Measurements from ENCODE around the gene LRRC8D.
A peak's percentile ranks its signal among the peaks of the same experiment; 100 is the strongest.

LRRC8D gene

GRCh38 chr1:89812992-89813391 lies 7.8 kb upstream of the LRRC8D start:
- H3K27ac ChIP-seq, result peak overlapping the region in 9 of 11 experiments; percentile 2 to 98 (median 90); a peak in 15 of 22 replicates
- no peaks in the 10 kb centered on the region for H3K36me3 ChIP-seq
- H4K20me1 ChIP-seq, result no peaks in the 10 kb centered on the region
- peaks cover 0 to 12% (median 0%) of the 10 kb centered on the region in 11 experiments; a peak in 8 of 22 replicates for H3K9me3 ChIP-seq (replicated peaks in 1 of 11)
- no peaks in the 10 kb centered on the region for H3K27me3 ChIP-seq
- peak overlapping the region in 5 of 11 experiments; percentile 6 to 61 (median 42); a peak in 9 of 22 replicates for H3K9ac ChIP-seq
- no peak for TF ChIP-seq Cebpa-rat (IDR thresholded peaks at IDR 0.05)
- H3K4me2 ChIP-seq, result peak overlapping the region in 6 of 11 experiments; percentile 33 to 95 (median 70); a peak in 12 of 22 replicates
- no peak overlapping the region for H3K4me3 ChIP-seq
- peaks cover 8 to 88% (median 53%) of the 10 kb centered on the region in 10 experiments for H3K4me1 ChIP-seq

DNA sequence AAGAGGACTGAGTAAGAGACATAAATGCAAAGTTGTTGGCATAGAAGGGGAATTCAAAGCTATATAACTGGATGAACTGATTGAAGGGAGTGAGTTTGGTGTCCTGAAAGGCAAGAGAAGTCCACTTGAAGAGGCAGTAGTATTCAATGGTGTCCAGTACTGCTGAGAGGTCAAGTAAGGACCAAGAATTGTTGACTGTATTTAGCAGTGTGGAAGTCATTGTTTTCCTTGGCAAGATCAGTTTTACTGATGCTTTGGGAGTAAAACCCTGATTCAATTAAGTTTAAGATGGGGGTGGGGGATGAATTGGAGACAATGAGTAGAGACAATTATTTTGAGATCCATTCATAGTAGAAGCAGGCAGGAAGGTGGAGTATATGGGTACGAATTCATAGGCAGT lies 5.8 kb upstream of the LRRC8D start:
- Histone ChIP-seq H3K27ac (peak overlapping the region; percentile 51 to 98 (median 87)), H3K9me3 (replicated peaks in 1 of 11) (peaks cover 0 to 12% (median 0%) of the 10 kb centered on the region in 11 experiments; a peak in 8 of 22 replicates), H3K27me3 (no peaks in the 10 kb centered on the region), H3K4me1 (peaks cover 21 to 99% (median 71%) of the 10 kb centered on the region in 10 experiments), H4K20me1 (no peaks in the 10 kb centered on the region), H3K4me3 (no peak overlapping the region), H3K4me2 (peak overlapping the region; percentile 51 to 95 (median 72); a peak in 20 of 22 replicates), H3K36me3 (no peaks in the 10 kb centered on the region), H3K9ac (peak overlapping the region in 9 of 11 experiments; percentile 36 to 75 (median 69); a peak in 15 of 22 replicates)
- no peak for TF ChIP-seq Cebpa-rat (IDR thresholded peaks at IDR 0.05)

DNA sequence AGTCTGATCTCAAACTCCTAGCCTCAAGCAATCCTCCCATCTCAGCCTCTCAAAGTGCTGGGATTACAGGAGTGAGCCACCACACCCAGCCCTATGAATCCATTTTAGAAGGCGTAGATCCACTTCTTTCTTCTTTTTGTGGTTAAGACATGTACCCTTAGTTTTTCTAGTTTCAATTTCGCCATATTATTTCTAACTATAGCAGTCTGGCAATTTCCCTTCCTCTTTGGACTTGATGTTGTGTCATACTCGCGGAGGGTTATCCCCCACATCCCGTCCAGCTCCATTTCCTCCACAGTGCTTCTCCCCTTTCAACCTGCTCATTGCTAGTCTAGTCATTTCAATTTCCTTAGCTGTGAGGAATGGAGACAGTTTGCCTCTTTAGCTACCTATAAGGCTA lies 5.2 kb upstream of the LRRC8D start:
- peak overlapping the region in 2 of 10 experiments; percentile 12 to 26; a peak in 4 of 20 replicates for H3K4me3 ChIP-seq
- peak overlapping the region; percentile 64 to 98 (median 87) for H3K27ac ChIP-seq
- H4K20me1 ChIP-seq, result no peaks in the 10 kb centered on the region
- TF ChIP-seq Cebpa-rat (IDR thresholded peaks at IDR 0.05), result peak; percentile 60 to 97 (median 94); a peak in 20 of 22 replicates
- peaks cover 0 to 12% (median 0%) of the 10 kb centered on the region in 11 experiments; a peak in 8 of 22 replicates for H3K9me3 ChIP-seq (replicated peaks in 1 of 11)
- no peaks in the 10 kb centered on the region for H3K36me3 ChIP-seq
- peak overlapping the region; percentile 51 to 95 (median 72) for H3K4me2 ChIP-seq
- H3K4me1 ChIP-seq, result peaks cover 25 to 95% (median 71%) of the 10 kb centered on the region in 10 experiments
- H3K9ac ChIP-seq, result peak overlapping the region in 9 of 11 experiments; percentile 40 to 75 (median 69); a peak in 16 of 22 replicates
- H3K27me3 ChIP-seq, result no peaks in the 10 kb centered on the region

DNA sequence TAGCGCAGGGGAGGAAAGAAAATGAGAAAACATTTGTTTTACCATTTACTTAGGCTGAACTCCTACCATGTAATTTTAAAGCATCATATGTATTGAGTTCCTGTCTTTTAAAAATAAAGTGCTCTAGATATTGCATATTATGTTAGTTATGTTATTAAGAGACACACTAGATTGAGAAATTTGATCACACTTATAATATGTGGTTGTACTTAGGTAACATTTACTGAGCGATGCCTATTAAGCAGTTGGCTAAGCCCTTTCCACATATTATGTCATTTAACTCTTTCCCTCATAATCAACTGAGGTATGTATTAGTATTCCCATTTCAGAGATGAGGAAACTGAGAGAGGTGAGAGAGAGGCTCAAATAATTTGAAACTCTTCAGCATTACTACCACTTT lies 4.5 kb upstream of the LRRC8D start:
- Histone ChIP-seq H3K27ac (peak overlapping the region; percentile 64 to 98 (median 87); a peak in 21 of 22 replicates), H3K36me3 (no peaks in the 10 kb centered on the region), H3K9me3 (replicated peaks in 1 of 11) (peaks cover 0 to 12% (median 0%) of the 10 kb centered on the region in 11 experiments; a peak in 8 of 22 replicates), H3K9ac (peak overlapping the region in 6 of 11 experiments; percentile 40 to 75 (median 70); a peak in 10 of 22 replicates), H3K4me2 (peak overlapping the region in 8 of 11 experiments; percentile 69 to 95 (median 76); a peak in 13 of 22 replicates), H3K4me3 (no peak overlapping the region; a peak in 1 of 20 replicates), H3K4me1 (peaks cover 25 to 88% (median 71%) of the 10 kb centered on the region in 10 experiments), H4K20me1 (no peaks in the 10 kb centered on the region), H3K27me3 (no peaks in the 10 kb centered on the region)
- TF ChIP-seq Cebpa-rat (IDR thresholded peaks at IDR 0.05), result no peak

GRCh38 chr1:89821322-89822108 lies 683 bp downstream of the LRRC8D start:
- Histone ChIP-seq H3K4me3 (peak overlapping the region; percentile 72 to 94 (median 86)), H3K27ac (peak overlapping the region; percentile 85 to 99 (median 94)), H3K4me1 (peaks cover 41 to 79% (median 65%) of the 10 kb centered on the region in 10 experiments), H3K36me3 (peaks cover 9 to 26% (median 21%) of the 10 kb centered on the region in 11 experiments), H3K27me3 (no peaks in the 10 kb centered on the region), H4K20me1 (peaks cover 0 to 30% (median 8%) of the 10 kb centered on the region in 11 experiments; a peak in 11 of 22 replicates), H3K4me2 (peak overlapping the region; percentile 77 to 96 (median 91)), H3K9ac (peak overlapping the region; percentile 87 to 98 (median 94)), H3K9me3 (replicated peaks in 1 of 11) (peaks cover 0 to 4% (median 0%) of the 10 kb centered on the region in 11 experiments; a peak in 4 of 22 replicates)
- no peak for TF ChIP-seq Cebpa-rat (IDR thresholded peaks at IDR 0.05)

GRCh38 chr1:89822109-89822962 lies 1.5 kb downstream of the LRRC8D start:
- H3K27me3 ChIP-seq, result no peaks in the 10 kb centered on the region
- no peak for TF ChIP-seq Cebpa-rat (IDR thresholded peaks at IDR 0.05)
- H3K4me3 ChIP-seq, result peak overlapping the region; percentile 72 to 94 (median 86)
- H3K9ac ChIP-seq, result peak overlapping the region; percentile 87 to 98 (median 94)
- peaks cover 17 to 34% (median 29%) of the 10 kb centered on the region in 11 experiments for H3K36me3 ChIP-seq
- peaks cover 0 to 38% (median 8%) of the 10 kb centered on the region in 11 experiments; a peak in 11 of 22 replicates for H4K20me1 ChIP-seq
- peaks cover 0 to 8% (median 0%) of the 10 kb centered on the region in 11 experiments; a peak in 5 of 22 replicates for H3K9me3 ChIP-seq (replicated peaks in 1 of 11)
- H3K4me1 ChIP-seq, result peaks cover 41 to 79% (median 63%) of the 10 kb centered on the region in 10 experiments
- peak overlapping the region; percentile 85 to 99 (median 94); a peak in 21 of 22 replicates for H3K27ac ChIP-seq
- H3K4me2 ChIP-seq, result peak overlapping the region; percentile 77 to 96 (median 91)

DNA sequence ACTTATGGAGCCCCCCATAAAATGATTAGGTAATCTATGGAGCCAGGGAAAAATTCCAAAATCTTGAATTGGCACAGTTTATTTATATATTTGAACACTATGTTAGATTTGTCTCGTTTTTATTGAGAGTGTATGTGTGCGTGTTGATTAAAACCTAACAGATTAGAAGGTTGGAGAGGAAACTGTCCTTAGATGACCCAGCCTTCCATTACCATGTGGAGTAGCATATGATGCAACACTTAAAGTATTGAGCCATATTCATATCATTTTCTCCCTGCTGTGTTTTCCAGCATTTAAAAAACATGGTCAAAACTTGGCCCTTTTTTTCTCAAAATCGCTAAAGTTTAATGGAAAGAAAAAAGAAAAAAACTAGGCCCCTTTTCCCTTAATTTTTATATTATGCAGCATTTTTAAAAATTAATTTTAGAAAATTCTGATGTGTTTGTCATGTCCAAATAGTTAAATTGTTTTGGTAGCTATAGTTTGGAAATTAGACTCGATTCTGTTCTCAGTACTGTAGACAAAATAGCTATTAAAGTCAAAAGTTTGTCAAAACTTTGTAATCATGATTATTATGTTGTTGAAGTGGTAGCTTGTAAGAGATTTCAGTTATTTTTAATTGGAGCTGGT lies 2.3 kb downstream of the LRRC8D start:
- Histone ChIP-seq H3K36me3 (peaks cover 25 to 42% (median 37%) of the 10 kb centered on the region in 11 experiments), H4K20me1 (peaks cover 0 to 46% (median 12%) of the 10 kb centered on the region in 11 experiments; a peak in 11 of 22 replicates), H3K4me1 (peaks cover 41 to 79% (median 57%) of the 10 kb centered on the region in 10 experiments), H3K9ac (peak overlapping the region in 10 of 11 experiments; percentile 87 to 98 (median 93); a peak in 21 of 22 replicates), H3K27me3 (no peaks in the 10 kb centered on the region), H3K4me2 (peak overlapping the region; percentile 77 to 96 (median 91)), H3K4me3 (peak overlapping the region; percentile 72 to 94 (median 86); a peak in 18 of 20 replicates), H3K9me3 (replicated peaks in 1 of 11) (peaks cover 0 to 8% (median 0%) of the 10 kb centered on the region in 11 experiments; a peak in 5 of 22 replicates), H3K27ac (peak overlapping the region; percentile 85 to 99 (median 94); a peak in 21 of 22 replicates)
- TF ChIP-seq Cebpa-rat (IDR thresholded peaks at IDR 0.05), result peak in 3 of 11 experiments; percentile 41 to 71 (median 71); a peak in 8 of 22 replicates

Measured in BLaER1 treated with 17β-estradiol and CSF1 and Interleukin-3, amounts not matched to agents 10 nM and 100 nM (cell line).